Activated naive CD4-positive, alpha-beta T cell treated with anti-CD3 and anti-CD28 coated beads for 36 hours (primary cell): ENCODE results near the gene SIRPG. TPM values are rescaled to one million over a fixed set of nuclear protein-coding genes. Genes with fewer than 3 reads are reported as not detected.

ENCODE experiments used
- CTCF ChIA-PET: fragments of 350-600 bp; sonication (Branson Sonifier 250); formaldehyde crosslinking; loops from one replicate; lab custom pipeline; 2021; ENCODE audit warnings: antibody characterized with exemption; lab: Charles Lee
- DNase-seq: peaks from one replicate; pipeline ENCODE4 v3.0.0-alpha.2; 2020
- H3K27ac Mint-ChIP-seq: one replicate; pipeline ENCODE4 v1.8.0; 2021; ENCODE audit warnings: mild to moderate bottlenecking, mixed read lengths
- H3K27me3 Mint-ChIP-seq: one replicate; pipeline ENCODE4 v1.8.0; 2021; ENCODE audit warnings: low read depth, mixed read lengths
- H3K36me3 Mint-ChIP-seq: one replicate; pipeline ENCODE4 v1.8.0; 2021; ENCODE audit warnings: low read depth, mixed read lengths
- H3K4me1 Mint-ChIP-seq: one replicate; pipeline ENCODE4 v1.8.0; 2021; ENCODE audit warnings: low read depth, mixed read lengths
- H3K4me3 Mint-ChIP-seq: one replicate; pipeline ENCODE4 v1.8.0; 2021; ENCODE audit warnings: mild to moderate bottlenecking, moderate library complexity, mixed read lengths
- H3K9me3 Mint-ChIP-seq: one replicate; pipeline ENCODE4 v1.8.0; 2021; ENCODE audit warnings: mixed read lengths
- intact Hi-C: fragments of 100-400 bp; cut with micrococcal nuclease; formaldehyde crosslinking; loops from one replicate; pipeline ENCODE4 v1.15.1; 2023
- total RNA-seq, 2 experiments: library from RNA; stranded (reverse); gene quantifications; one replicate each; pipeline ENCODE4 v1.2.3, GENCODE V29; 2021

The SIRPG gene
- total RNA-seq, 2 experiments from 2014 or later = 35.9 to 36.3 TPM

- Mint-ChIP-seq H3K9me3 (peaks cover 4% of the 10 kb centered on the region), H3K27ac (peak overlapping the region; percentile 97), H3K4me1 (peaks cover 92% of the 10 kb centered on the region), H3K4me3 (no peak overlapping the region), H3K27me3 (no peaks in the 10 kb centered on the region), H3K36me3 (peaks cover 20% of the 10 kb centered on the region)
- intact Hi-C loops = loop anchor here (5.0 to 10.0 kb wide), 4 partner anchors 175 to 835 kb away; partner anchors contain the start of genes FAM110A, NSFL1C and STK35
- DNase-seq = no peak
- CTCF ChIA-PET = interaction anchor here (1.2 kb wide), 1 partner anchor 66 kb away, joined by 6 read pairs; no protein-coding TSS in a partner anchor
These were observed 11.7 kb upstream of the SIRPG start for GRCh38 chr20:1669304-1669703.

GRCh38 chr20:1667502-1668085 lies 10.0 kb upstream of the SIRPG start:
- Mint-ChIP-seq H3K27me3 (no peaks in the 10 kb centered on the region), H3K9me3 (peaks cover 4% of the 10 kb centered on the region), H3K4me3 (no peak overlapping the region), H3K27ac (peak overlapping the region; percentile 77), H3K4me1 (peaks cover 92% of the 10 kb centered on the region), H3K36me3 (peaks cover 24% of the 10 kb centered on the region)
- CTCF ChIA-PET = interaction anchor here (0.6 to 1.1 kb wide), 4 partner anchors 8 to 35 kb away, joined by 3 read pairs; no protein-coding TSS in a partner anchor
- peak; percentile 57 for DNase-seq
- intact Hi-C loops = loop anchor here (1.0 to 10.0 kb wide), 5 partner anchors 10 to 833 kb away; partner anchors contain the start of genes FAM110A, NSFL1C, SIRPG and STK35

GRCh38 chr20:1666802-1667201 lies 9.2 kb upstream of the SIRPG start:
- Mint-ChIP-seq H3K9me3 (peaks cover 4% of the 10 kb centered on the region), H3K36me3 (peaks cover 24% of the 10 kb centered on the region), H3K4me3 (no peak overlapping the region), H3K4me1 (peaks cover 92% of the 10 kb centered on the region), H3K27me3 (no peaks in the 10 kb centered on the region), H3K27ac (peak overlapping the region; percentile 98)
- intact Hi-C loops = loop anchor here (1.0 to 10.0 kb wide), 5 partner anchors 10 to 832 kb away; partner anchors contain the start of genes FAM110A, NSFL1C, SIRPG and STK35
- DNase-seq = peak; percentile 11
- CTCF ChIA-PET = interaction anchor here (0.7 to 3.2 kb wide), 4 partner anchors 9 to 157 kb away, joined by 3 to 18 read pairs (median 4); no protein-coding TSS in a partner anchor

- Mint-ChIP-seq H3K4me3 (peak overlapping the region; percentile 67), H3K27ac (peak overlapping the region; percentile 98), H3K9me3 (no peaks in the 10 kb centered on the region), H3K36me3 (peaks cover 19% of the 10 kb centered on the region), H3K4me1 (peaks cover 92% of the 10 kb centered on the region), H3K27me3 (no peaks in the 10 kb centered on the region)
- CTCF ChIA-PET = interaction anchor here (1.0 to 3.2 kb wide), 6 partner anchors 9 to 161 kb away, joined by 3 to 18 read pairs (median 4); no protein-coding TSS in a partner anchor
- intact Hi-C loops = loop anchor here (1.0 to 10.0 kb wide), 6 partner anchors 40 to 831 kb away; partner anchors contain the start of genes FAM110A, NSFL1C and STK35
- no peak for DNase-seq
These were observed 7.8 kb upstream of the SIRPG start for GRCh38 chr20:1665345-1665744.

- CTCF ChIA-PET = interaction anchor here (1.0 to 3.2 kb wide), 4 partner anchors 9 to 69 kb away, joined by 3 to 18 read pairs (median 4); no protein-coding TSS in a partner anchor
- peaks cover 90% of the 10 kb centered on the region for H3K4me1 Mint-ChIP-seq
- peak; percentile 85 for DNase-seq
- peaks cover 17% of the 10 kb centered on the region for H3K36me3 Mint-ChIP-seq
- H3K27me3 Mint-ChIP-seq = no peaks in the 10 kb centered on the region
- peak overlapping the region; percentile 67 for H3K4me3 Mint-ChIP-seq
- H3K9me3 Mint-ChIP-seq = no peaks in the 10 kb centered on the region
- intact Hi-C loops = loop anchor here (1.0 to 10.0 kb wide), 8 partner anchors 7 to 830 kb away; partner anchors contain the start of genes FAM110A, NSFL1C and STK35
- H3K27ac Mint-ChIP-seq = peak overlapping the region; percentile 98
These were observed 7.3 kb upstream of the SIRPG start for GRCh38 chr20:1664911-1665310.

GRCh38 chr20:1663917-1664316 lies 6.3 kb upstream of the SIRPG start:
- CTCF ChIA-PET = interaction anchor here (3.2 kb wide), 1 partner anchor 12 kb away, joined by 18 read pairs; no protein-coding TSS in a partner anchor
- Mint-ChIP-seq H3K4me3 (peak overlapping the region; percentile 45), H3K9me3 (no peaks in the 10 kb centered on the region), H3K36me3 (peaks cover 9% of the 10 kb centered on the region), H3K27ac (peak overlapping the region; percentile 98), H3K27me3 (no peaks in the 10 kb centered on the region), H3K4me1 (peaks cover 90% of the 10 kb centered on the region)
- DNase-seq = peak; percentile 69
- intact Hi-C loops = loop anchor here (1.0 to 10.0 kb wide), 6 partner anchors 8 to 829 kb away; partner anchors contain the start of genes FAM110A and STK35

GRCh38 chr20:1661542-1662299 lies 4.1 kb upstream of the SIRPG start:
- CTCF ChIA-PET = interaction anchor here (1.4 kb wide), 1 partner anchor 73 kb away, joined by 5 read pairs; no protein-coding TSS in a partner anchor
- Mint-ChIP-seq H3K4me3 (peak overlapping the region; percentile 8), H3K4me1 (peaks cover 89% of the 10 kb centered on the region), H3K36me3 (peaks cover 12% of the 10 kb centered on the region), H3K27me3 (no peaks in the 10 kb centered on the region), H3K9me3 (no peaks in the 10 kb centered on the region), H3K27ac (peak overlapping the region; percentile 98)
- intact Hi-C loops = loop anchor here (2.0 to 10.0 kb wide), 5 partner anchors 15 to 827 kb away; partner anchors contain the start of genes FAM110A and STK35
- peak; percentile 53 for DNase-seq

GRCh38 chr20:1660246-1660645 lies 2.7 kb upstream of the SIRPG start:
- peaks cover 87% of the 10 kb centered on the region for H3K4me1 Mint-ChIP-seq
- CTCF ChIA-PET = interaction anchor here (1.3 to 1.7 kb wide), 3 partner anchors 10 to 30 kb away, joined by 3 to 5 read pairs (median 4); no protein-coding TSS in a partner anchor
- intact Hi-C loops = loop anchor here (1.0 to 10.0 kb wide), 7 partner anchors 12 to 825 kb away; partner anchors contain the start of genes FAM110A and STK35
- peaks cover 17% of the 10 kb centered on the region for H3K36me3 Mint-ChIP-seq
- H3K9me3 Mint-ChIP-seq = no peaks in the 10 kb centered on the region
- DNase-seq = no peak
- peak overlapping the region; percentile 99 for H3K27ac Mint-ChIP-seq
- peak overlapping the region; percentile 5 for H3K4me3 Mint-ChIP-seq
- no peaks in the 10 kb centered on the region for H3K27me3 Mint-ChIP-seq

GRCh38 chr20:1656844-1657243 lies 735 bp downstream of the SIRPG start:
- peak; percentile 47 for DNase-seq
- CTCF ChIA-PET = interaction anchor here (0.9 to 1.6 kb wide), 4 partner anchors 8 to 78 kb away, joined by 3 to 6 read pairs (median 4); no protein-coding TSS in a partner anchor
- Mint-ChIP-seq H3K27ac (peak overlapping the region; percentile 99), H3K4me3 (peak overlapping the region; percentile 81), H3K4me1 (peaks cover 83% of the 10 kb centered on the region), H3K9me3 (peaks cover 4% of the 10 kb centered on the region), H3K27me3 (no peaks in the 10 kb centered on the region), H3K36me3 (peaks cover 35% of the 10 kb centered on the region)
- intact Hi-C loops = loop anchor here (1.0 to 2.0 kb wide), 3 partner anchors 10 to 68 kb away; no protein-coding TSS in a partner anchor

- peak overlapping the region; percentile 90 for H3K27ac Mint-ChIP-seq
- peaks cover 84% of the 10 kb centered on the region for H3K4me1 Mint-ChIP-seq
- peaks cover 43% of the 10 kb centered on the region for H3K36me3 Mint-ChIP-seq
- H3K9me3 Mint-ChIP-seq = peaks cover 4% of the 10 kb centered on the region
- peak overlapping the region; percentile 78 for H3K4me3 Mint-ChIP-seq
- CTCF ChIA-PET = interaction anchor here (0.6 kb wide), 1 partner anchor 11 kb away, joined by 4 read pairs; no protein-coding TSS in a partner anchor
- no peaks in the 10 kb centered on the region for H3K27me3 Mint-ChIP-seq
- DNase-seq = no peak
- intact Hi-C loops = no loop called here
These were observed 2.6 kb downstream of the SIRPG start for GRCh38 chr20:1654996-1655395.

- Mint-ChIP-seq H3K4me1 (peaks cover 79% of the 10 kb centered on the region), H3K27ac (peak overlapping the region; percentile 65), H3K27me3 (no peaks in the 10 kb centered on the region), H3K36me3 (peaks cover 53% of the 10 kb centered on the region), H3K9me3 (peaks cover 4% of the 10 kb centered on the region), H3K4me3 (no peak overlapping the region)
- peak; percentile 32 for DNase-seq
- CTCF ChIA-PET = no interaction called here
- intact Hi-C loops = no loop called here
These were observed 4.6 kb downstream of the SIRPG start for GRCh38 chr20:1652960-1653359.
